HL-60/S4 treated with phorbol 12-myristate 13-acetate at 8.2 ng/mL for 4 days and 3 days (cell line): ENCODE results near the gene GALNT1.
"Not testable (repeated sequence)": the region's sequence is repeated elsewhere in the genome, so short reads cannot be mapped to it uniquely, and the experiment has no call there.

ENCODE experiments used
- in situ Hi-C: fragments of 300-500 bp; cut with MboI; formaldehyde crosslinking; loops from 2 replicates; pipeline ENCODE4 v1.15.0; 2022; ENCODE audit warnings: low sequenced_read_pairs

Gene GALNT1

DNA sequence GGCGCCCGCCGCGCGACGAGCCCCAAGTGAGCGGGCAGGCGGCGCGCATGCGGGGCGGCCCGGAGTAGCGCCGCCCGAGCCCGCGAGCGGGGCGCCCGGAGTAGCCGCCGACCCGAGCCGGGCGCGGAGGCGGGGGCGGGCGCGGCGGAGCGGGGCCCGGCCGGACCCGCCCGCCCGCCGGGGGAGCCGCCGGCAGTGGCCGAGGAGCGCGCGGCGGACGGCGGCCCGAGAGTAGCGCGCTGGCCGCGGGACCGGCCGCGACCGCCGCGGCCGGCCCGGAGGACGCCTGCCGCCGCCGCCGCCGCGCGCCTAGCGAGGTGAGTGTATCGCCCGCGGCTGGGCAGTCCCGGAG lies at the start of gene GALNT1:
TSS of gene GALNT1 (plus strand) at position 195 of the 352 bp plus-strand sequence. CDS start 72,923 bp downstream, outside the sequence.
- in situ Hi-C loops, result no loop called here

GRCh38 chr18:35533916-35534405 lies 47.6 kb upstream of the GALNT1 start:
- in situ Hi-C loops, result no loop called here

GRCh38 chr18:35535297-35535696 lies 46.2 kb upstream of the GALNT1 start:
- in situ Hi-C loops, result no loop called here

GRCh38 chr18:35542356-35542755 lies 39.2 kb upstream of the GALNT1 start:
- in situ Hi-C loops, result no loop called here

GRCh38 chr18:35547008-35547605 lies 34.4 kb upstream of the GALNT1 start:
- in situ Hi-C loops, result no loop called here

DNA sequence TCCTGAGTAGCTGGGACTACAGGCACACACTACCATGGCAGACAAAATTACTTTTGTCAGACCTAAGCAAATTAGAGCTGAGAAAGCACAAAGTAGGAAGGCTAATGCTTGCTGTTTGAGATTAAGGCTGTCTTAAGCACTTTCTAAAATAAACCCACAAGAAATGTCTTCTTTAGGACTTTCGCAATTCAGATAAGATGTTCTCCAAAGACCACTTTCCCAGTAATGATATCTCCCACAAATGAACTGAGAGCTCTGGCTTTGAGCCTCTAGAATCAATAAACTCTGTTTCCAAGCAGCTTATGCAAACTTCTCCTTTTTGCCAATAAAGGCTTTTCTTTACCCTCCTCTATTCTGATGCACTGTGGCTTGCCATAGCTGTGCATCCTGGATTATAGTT lies 32.0 kb upstream of the GALNT1 start:
- in situ Hi-C loops, result no loop called here

DNA sequence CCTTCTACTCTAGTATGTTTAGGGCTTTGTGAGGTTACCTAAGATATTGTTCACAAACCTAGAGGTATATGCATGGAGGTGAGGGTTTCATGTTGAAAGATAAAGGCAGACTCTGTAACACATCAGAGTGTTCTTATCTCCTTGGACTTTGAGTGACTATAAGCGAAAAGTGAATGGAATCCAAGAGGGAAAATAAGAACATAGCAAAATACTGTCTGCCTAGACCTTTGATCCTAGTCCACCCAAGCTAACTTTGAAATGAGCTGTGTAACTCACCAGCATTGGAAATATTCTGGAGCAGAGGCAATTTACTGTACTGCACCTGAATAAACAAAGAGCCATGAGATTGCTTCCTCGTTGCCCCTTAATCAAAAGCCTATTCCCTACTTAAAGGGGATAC lies 28.2 kb upstream of the GALNT1 start:
- in situ Hi-C loops, result no loop called here

- in situ Hi-C loops, result not testable (repeated sequence)
Measured at GRCh38 chr18:35555538-35555937, 26.0 kb upstream of the GALNT1 start.

- in situ Hi-C loops, result no loop called here
Measured at GRCh38 chr18:35559867-35560266, 21.7 kb upstream of the GALNT1 start.

- in situ Hi-C loops, result no loop called here
Measured at GRCh38 chr18:35564795-35565453, 16.6 kb upstream of the GALNT1 start.

- in situ Hi-C loops, result no loop called here
Measured at GRCh38 chr18:35566019-35566418, 15.5 kb upstream of the GALNT1 start.

DNA sequence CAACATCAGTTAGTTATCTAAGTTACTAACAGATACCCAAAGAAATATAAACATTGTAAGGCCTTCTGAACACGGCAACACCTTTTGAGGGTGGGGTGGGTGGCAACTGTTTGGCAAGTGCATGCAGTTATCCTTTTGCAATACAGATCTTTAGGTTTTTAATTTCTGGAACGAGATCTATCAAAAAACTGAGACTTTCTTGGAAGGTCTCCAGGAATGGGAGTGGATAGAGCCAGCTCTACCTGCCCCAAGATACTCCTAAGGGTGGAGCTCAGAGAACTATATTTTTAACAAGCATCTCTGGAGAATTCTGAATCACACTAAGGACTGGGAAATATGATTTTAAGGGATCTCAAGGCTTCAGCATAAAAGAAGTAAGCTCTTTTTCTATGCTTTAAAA lies 11.4 kb upstream of the GALNT1 start:
- in situ Hi-C loops, result no loop called here

DNA sequence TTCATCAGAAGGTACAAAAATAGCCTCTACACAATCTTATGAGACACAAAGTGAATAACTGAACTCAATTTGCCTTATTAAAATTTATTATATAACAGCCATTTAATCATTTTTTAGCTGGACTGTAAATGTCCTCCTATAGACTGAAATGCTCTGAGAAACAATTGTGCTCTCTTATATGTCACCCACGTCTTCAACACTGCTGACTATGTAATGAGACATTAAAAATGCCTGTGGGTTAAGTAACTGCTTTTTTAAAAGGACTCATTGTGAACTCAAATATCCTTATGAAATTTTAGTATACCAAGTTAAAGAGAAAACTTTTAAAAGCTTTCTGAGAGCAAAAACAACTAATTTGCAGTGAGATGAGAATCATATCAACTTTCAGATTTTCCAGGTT lies 10.4 kb upstream of the GALNT1 start:
- in situ Hi-C loops, result no loop called here

DNA sequence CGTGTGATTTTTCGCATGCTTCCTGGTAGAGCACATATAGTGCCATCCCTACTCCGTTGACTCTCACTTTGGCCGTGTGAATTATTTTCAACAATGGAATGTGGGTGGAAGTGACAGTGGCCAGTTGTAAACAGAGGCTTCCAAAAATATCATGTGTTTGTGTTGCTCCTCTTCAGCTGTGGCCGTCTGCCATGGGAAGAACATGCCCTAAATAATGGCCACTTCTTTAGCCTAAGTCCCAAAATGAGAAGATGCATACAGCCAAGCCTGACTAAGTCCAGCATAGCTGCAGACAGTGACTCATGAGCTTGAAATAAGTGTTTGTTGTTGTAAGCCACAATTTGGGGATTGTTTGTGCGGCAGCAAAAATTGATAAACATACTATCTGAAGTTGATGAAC lies 8.9 kb upstream of the GALNT1 start:
- in situ Hi-C loops, result no loop called here

DNA sequence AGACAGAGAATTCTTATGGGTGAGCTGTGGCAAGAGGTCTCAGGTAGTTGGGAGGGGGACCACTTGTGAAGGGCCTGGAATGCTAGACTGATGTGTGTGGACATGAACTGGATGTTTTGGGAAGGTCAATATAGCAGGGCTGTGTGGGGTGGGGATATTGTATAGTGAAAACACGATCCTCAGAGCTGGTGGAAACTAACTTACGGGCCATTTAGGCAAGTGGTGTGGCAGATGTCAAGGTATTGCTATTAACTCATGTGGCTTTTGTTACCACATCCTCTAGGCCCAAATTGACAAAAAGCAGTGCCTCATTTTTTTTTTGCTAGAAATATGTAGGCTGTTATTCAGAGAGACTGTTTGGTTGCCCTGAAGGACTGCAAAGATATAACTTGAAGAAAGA lies 8.0 kb upstream of the GALNT1 start:
- in situ Hi-C loops, result no loop called here

DNA sequence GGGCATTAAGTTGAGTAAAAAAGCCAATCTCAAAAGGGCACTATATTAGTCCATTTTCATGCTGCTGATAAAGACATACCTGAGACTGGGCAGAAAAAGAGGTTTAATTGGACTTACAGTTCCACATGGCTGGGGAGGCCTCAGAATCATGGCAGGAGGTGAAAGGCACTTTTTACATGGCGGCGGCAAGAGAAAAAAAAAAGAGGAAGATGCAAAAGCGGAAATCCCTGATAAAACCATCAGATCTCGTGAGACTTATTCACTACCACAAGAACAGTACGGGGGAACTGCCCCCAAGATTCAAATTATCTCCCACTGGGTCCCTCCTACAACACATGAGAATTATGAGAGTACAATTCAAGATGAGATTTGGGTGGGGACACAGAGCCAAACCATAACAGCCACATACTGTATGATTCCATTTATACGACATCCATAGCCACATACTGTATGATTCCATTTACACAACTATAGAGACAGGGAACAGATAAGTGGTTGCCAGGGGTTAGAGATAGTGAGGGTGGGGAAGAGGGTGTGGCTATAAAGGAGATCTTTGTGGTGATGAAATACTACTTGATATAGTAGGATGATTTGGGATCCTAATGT lies 5.2 kb upstream of the GALNT1 start:
- in situ Hi-C loops, result not testable (repeated sequence)

DNA sequence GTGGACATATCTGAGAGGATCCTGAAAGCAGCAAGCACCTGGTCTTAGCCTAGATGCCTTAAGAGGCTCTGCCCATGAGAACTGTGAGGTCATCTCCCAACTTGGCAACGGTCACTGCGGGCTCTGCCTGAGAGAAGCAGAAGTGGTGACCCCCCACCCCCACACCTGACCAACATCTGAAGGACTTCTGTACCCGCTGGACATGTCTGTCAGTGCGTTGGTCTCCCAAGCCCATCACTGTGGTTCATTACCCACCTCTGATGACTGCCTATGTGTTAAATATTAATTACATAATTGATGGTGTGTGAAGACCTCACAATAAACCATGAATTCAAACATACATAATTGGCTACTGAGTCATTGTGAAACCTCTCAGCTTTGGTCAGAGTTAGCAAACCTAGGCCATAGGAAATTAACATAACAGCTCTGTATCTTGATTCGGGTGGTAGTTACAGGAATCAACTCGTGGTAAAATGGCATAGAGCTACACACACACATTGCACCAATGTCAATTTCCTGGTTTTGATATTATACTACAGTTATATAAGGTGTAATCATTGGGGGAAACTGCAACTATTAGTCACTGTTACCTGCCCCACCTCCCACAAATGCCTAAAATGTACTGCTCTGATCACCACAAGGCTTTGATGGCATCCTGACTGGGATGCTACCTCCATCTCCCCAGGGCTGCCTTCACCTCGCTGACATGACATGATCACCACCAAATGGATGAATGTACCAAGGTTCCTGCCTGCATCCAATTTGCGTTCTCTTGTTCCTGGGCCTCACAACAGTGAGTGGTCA lies 4.3 kb upstream of the GALNT1 start:
- in situ Hi-C loops, result no loop called here

GRCh38 chr18:35578481-35578880 lies 3.1 kb upstream of the GALNT1 start:
- in situ Hi-C loops, result no loop called here

GRCh38 chr18:35578936-35579335 lies 2.6 kb upstream of the GALNT1 start:
- in situ Hi-C loops, result no loop called here

DNA sequence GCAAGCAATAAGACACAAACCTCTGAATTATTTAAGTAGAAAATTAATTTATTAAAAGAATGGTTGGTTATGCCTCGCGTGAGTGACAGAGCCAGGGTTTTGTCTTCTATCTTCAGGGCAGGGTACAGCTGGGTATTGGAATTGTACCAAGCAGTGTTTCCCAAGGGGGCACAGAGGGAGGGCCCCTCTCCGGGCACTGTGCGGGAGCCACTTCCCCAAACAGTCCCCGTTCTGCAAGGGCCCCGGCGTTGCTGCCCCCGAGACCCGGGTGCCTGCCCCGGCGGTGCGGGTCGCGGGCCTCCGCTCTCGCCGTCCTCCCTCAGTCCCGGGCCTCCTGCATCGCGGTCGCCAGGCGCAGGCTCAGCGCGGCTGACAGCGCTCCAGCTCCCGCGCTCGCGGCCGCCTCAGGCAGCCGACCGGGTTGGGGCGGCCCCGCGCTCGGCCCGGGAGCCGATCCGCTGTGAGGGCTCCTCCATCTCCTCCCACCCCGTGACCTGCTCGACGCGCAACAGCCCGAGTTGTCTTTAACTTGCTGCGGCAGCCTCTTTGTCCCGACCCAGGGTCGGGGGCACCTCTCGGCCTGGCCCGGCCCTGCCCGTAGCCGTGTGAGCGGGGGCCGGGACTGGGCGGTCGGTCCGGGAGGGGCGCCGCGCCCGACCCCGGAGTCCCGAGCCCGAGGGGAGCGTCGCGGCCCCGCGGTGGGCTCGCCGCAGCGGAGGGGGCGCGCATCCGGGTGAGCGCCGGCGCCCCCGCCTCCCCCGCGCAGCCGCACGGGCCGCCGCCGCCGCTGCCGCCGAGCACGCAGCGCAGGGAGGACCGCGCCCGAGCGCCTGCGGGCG lies 620 bp upstream of the GALNT1 start:
- in situ Hi-C loops, result no loop called here
